K562 (cell line): Measurements from ENCODE around the gene SLC49A3. TPM values are rescaled to one million over a fixed set of nuclear protein-coding genes. Genes with fewer than 3 reads are reported as not detected.
A peak's percentile ranks its signal among the peaks of the same experiment; 100 is the strongest.

Source experiments
- ARID2 ChIP-seq: fragments of 450-650 bp; IDR thresholded peaks from 2 replicates; pipeline ENCODE4 v1.6.1; 2017; ENCODE audit warnings: antibody characterized with exemption, mild to moderate bottlenecking
- CUX1 ChIP-seq: fragments of 200-800 bp; sonication (Bioruptor generic); IDR thresholded peaks from 2 replicates; pipeline ENCODE4 v1.6.1; 2016; ENCODE audit warnings: missing genetic modification characterization, missing compliant biosample characterization
- E2F3 ChIP-seq: fragments of 250-450 bp; sonication (Bioruptor Pico); IDR thresholded peaks from 2 replicates; pipeline ENCODE4 v1.4.0; 2020; ENCODE audit warnings: mild to moderate bottlenecking
- ETV5 ChIP-seq: sonication (generic); formaldehyde crosslinking; IDR thresholded peaks from 2 replicates; pipeline ENCODE4 v1.4.0; 2020; ENCODE audit warnings: low read depth, mild to moderate bottlenecking, missing genetic modification reagents
- RAD51 ChIP-seq: fragments of 450-650 bp; IDR thresholded peaks from 2 replicates; pipeline ENCODE4 v1.7.1; 2016; ENCODE audit warnings: low read depth, mild to moderate bottlenecking, borderline replicate concordance
- RBM17 ChIP-seq: fragments of 200-400 bp; formaldehyde crosslinking; IDR thresholded peaks from 2 replicates; pipeline ENCODE4 v1.6.1; 2017; ENCODE audit warnings: low read depth, mild to moderate bottlenecking, low read length, borderline replicate concordance
- RERE ChIP-seq: sonication (generic); formaldehyde crosslinking; IDR thresholded peaks from 2 replicates; pipeline ENCODE4 v1.8.0; 2023; ENCODE audit warnings: missing genetic modification reagents, mild to moderate bottlenecking, borderline replicate concordance
- SNIP1 ChIP-seq: fragments of 450-650 bp; IDR thresholded peaks from 2 replicates; pipeline ENCODE4 v1.7.1; 2017; ENCODE audit warnings: low read depth, mild to moderate bottlenecking
- TSHZ1 ChIP-seq: fragments of 250-450 bp; sonication (Bioruptor Pico); IDR thresholded peaks from 2 replicates; pipeline ENCODE4 v1.4.0; 2020; ENCODE audit warnings: mild to moderate bottlenecking, moderate library complexity
- ZNF23 ChIP-seq: fragments of 250-450 bp; sonication (Bioruptor Pico); IDR thresholded peaks from 2 replicates; pipeline ENCODE4 v1.4.0; 2020; ENCODE audit warnings: mild to moderate bottlenecking
- ZNF24 ChIP-seq: fragments of 450-650 bp; IDR thresholded peaks from 2 replicates; pipeline ENCODE4 v1.6.1; 2016
- ZNF3 ChIP-seq: fragments of 250-450 bp; sonication (Bioruptor Pico); IDR thresholded peaks from 2 replicates; pipeline ENCODE4 v1.5.0; 2021; ENCODE audit warnings: mild to moderate bottlenecking, moderate library complexity
- ZNF347 ChIP-seq: fragments of 450-650 bp; formaldehyde crosslinking; IDR thresholded peaks from 2 replicates; pipeline ENCODE4 v1.4.0; 2020; ENCODE audit warnings: low read depth, mild to moderate bottlenecking, moderate library complexity
- polyA plus RNA-seq, 8 experiments: library from polyadenylated mRNA; depleted of rRNA in 4 of 8; stranded (reverse) in 5 of 8; unstranded in 3 of 8; fragments of >200 nt; fragmentation: Nextera tagmentation in 2 of 8; fragmentation: Illumina TruSeq in 1 of 8; extraction: Ambion mirVana in 2 of 8; extraction: Trizol in 1 of 8; gene quantifications; 2 replicates each; pipeline versions ENCODE4 v1.2.1 to v1.2.3, GENCODE V29; 2011 to 2014; ENCODE audit warnings: inconsistent platforms in 1 of 8, missing spikeins in 1 of 8
- total RNA-seq, 7 experiments: library from RNA; depleted of rRNA in 6 of 7; stranded (reverse); fragments of >200 nt in 6 of 7; fragmentation: Illumina TruSeq in 2 of 7; extraction: Trizol in 2 of 7; gene quantifications; 2 replicates each; pipeline versions ENCODE4 v1.2.1 to v1.2.3, GENCODE V29; 2011 to 2021; ENCODE audit warnings: low replicate concordance in 1 of 7

Gene SLC49A3
- total and polyA plus RNA-seq, 9 of the 15 experiments (the other 6 are each of a cell fraction or from before 2014, with no cell fraction given) = 0.24 to 0.41 TPM; not detected in 7

GRCh38 chr4:687048-687970, 1.6 kb downstream of the SLC49A3 start (continued):
- no peak for TF ChIP-seq TSHZ1
- TF ChIP-seq SNIP1 = no peak
- no peak for TF ChIP-seq ZNF23 (CRISPR knock-in tag)
- TF ChIP-seq ZNF24 = no peak
- no peak for TF ChIP-seq RERE (CRISPR knock-in tag)
- TF ChIP-seq RBM17 = no peak
- no peak for TF ChIP-seq ARID2
- no peak for TF ChIP-seq ZNF347
- TF ChIP-seq ZNF3 = no peak
- TF ChIP-seq E2F3 (CRISPR knock-in tag) = no peak; the same call in 1 of the 2 replicates
- TF ChIP-seq CUX1 (CRISPR knock-in tag) = no peak
- TF ChIP-seq RAD51 = no peak
- peak; percentile 41; the same call in 1 of the 2 replicates for TF ChIP-seq ETV5
